Stimulated activated CD4-positive, alpha-beta T cell treated with anti-CD3 and anti-CD28 coated beads, TNF-alpha, amount 100 ng/mL, for 4 hours (primary cell): ENCODE data around the gene BICD1.

ENCODE experiments used
- DNase-seq, 3 experiments: peaks; one replicate each; pipeline ENCODE4 v3.0.0-alpha.2; 2020; ENCODE audit warnings: low read depth in 3 of 3

The BICD1 gene

GRCh38 chr12:32281098-32281497 is 174.5 kb downstream of the BICD1 start:
- DNase-seq: no peak

GRCh38 chr12:32284561-32284960 is 177.9 kb downstream of the BICD1 start:
- DNase-seq: no peak

DNA sequence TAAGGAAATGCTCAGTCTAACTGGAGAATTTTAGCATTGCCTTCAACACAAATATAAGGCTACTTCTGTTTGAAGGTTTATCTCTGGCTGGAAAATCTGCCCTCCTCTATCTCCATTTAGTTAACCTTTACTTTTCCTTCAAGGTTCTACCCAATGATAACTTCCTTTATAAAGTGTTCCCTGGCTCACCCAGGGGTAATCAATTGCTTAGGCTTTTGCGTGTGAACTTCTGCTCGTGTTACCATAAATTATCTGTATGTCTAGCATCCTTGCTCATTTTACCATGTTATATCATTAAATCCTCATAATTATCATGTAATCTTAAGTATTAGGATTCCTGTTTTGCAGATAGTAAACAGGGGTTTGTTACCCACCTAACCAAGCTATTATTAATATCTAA is 178.4 kb downstream of the BICD1 start:
- no peak for DNase-seq

DNA sequence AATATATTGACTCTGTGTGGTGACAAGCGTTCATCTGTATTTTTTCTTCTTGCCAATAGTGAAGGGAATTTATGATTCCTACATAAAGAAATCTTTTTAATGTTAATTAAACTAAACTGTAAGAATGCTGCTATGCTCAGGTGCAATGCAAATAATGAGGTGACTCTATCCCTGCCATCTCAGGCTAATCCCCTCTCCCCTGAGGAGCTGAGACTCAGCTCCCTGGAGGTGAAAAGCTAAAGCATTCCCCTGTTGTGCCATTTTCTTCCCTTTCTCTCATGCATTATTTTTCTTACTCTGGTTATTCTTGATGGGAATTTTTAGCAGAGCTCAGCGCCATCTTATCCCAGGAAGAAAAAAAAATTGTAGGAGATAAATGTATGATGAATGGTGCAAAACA is 178.8 kb downstream of the BICD1 start:
- DNase-seq: no peak

- DNase-seq: no peak
These were observed 183.8 kb downstream of the BICD1 start for GRCh38 chr12:32290411-32290810.

GRCh38 chr12:32292151-32292550 is 185.5 kb downstream of the BICD1 start:
- DNase-seq: no peak

GRCh38 chr12:32293808-32294419 is 187.3 kb downstream of the BICD1 start:
- DNase-seq: no peak

GRCh38 chr12:32296567-32296966 is 189.9 kb downstream of the BICD1 start:
- DNase-seq: no peak

DNA sequence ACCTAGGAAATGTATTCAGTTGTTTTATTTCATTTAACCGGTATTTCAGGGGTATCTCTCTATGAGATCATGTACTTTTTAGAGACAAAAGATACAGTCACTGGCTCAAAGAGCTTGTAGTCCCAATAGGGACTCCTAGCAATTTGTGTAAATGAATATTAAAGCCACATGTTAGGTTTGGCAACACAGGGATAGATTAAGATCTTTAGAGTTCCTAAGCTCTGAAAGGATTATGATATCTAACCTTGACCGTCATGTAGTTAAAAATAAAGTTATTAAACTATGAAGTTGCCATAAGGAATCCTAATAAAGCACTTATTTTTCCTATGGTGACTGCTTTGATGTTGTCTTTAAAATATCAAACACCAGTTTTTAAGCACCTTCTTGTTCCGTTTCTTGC is 192.3 kb downstream of the BICD1 start:
- no peak for DNase-seq

GRCh38 chr12:32301216-32301615 is 194.6 kb downstream of the BICD1 start:
- no peak for DNase-seq

GRCh38 chr12:32302218-32303173 is 195.8 kb downstream of the BICD1 start:
- no peak for DNase-seq

GRCh38 chr12:32303174-32303549 is 196.5 kb downstream of the BICD1 start:
- DNase-seq: no peak

GRCh38 chr12:32305163-32305562 is 198.5 kb downstream of the BICD1 start:
- no peak for DNase-seq

- no peak for DNase-seq
These were observed 200.7 kb downstream of the BICD1 start for GRCh38 chr12:32307326-32307725.

- DNase-seq: no peak
These were observed 203.4 kb downstream of the BICD1 start for GRCh38 chr12:32309811-32310736.

GRCh38 chr12:32312049-32312670 is 205.5 kb downstream of the BICD1 start:
- no peak for DNase-seq

DNA sequence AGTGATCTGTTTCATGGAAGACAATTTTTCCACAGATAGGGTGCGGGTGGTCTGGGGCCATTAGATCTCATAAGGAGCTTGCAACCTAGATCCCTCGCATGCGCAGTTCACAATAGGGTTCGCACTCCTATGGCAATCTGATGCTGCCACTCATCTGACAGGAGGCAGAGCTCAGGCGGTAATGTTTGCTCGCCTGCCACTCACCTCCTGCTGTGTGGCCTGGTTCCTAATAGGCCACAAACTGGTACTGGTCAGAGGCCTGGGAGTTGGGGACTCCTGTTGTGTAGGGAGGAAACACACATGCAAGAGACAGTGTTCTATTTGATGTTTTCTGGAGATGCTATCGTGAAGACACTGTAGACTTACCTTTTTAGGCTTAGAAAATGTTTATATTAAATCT is 215.7 kb downstream of the BICD1 start:
- no peak for DNase-seq

- no peak for DNase-seq
These were observed 224.5 kb downstream of the BICD1 start for GRCh38 chr12:32331133-32331532.

DNA sequence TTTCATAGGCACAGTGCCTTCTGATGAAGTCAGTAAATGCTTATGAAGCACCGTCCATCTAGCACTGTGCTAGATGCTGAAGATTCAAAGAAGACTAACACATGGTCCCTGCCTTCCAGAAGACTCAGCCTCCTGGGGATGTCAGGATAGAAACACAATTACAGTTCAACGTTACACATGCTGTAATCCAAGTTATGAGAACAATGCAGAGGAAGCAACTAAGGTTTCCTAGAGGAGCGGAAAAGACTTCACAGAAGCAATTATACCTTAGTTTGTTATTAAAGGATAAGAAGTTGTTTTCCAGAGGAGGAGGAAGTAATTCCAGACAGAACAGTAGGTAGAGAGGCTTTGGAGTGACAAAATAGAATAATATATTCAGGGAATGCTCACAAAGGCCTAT is 225.8 kb downstream of the BICD1 start:
- DNase-seq: no peak

DNA sequence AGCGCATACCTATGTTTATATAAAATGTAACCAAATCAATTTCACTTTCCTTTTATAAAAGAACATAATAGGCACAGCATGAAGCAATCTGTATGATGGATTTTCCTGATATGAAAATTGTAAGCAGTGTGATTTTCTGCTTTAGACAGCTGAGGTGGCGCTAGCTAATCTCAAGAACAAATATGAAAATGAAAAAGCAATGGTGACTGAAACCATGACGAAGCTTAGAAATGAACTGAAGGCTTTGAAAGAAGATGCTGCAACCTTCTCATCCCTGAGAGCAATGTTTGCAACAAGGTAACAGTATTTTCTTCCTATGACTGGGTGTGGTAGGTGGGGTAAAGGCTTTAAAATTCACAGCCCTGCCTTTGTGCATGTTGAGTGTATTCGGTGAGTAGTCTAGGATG is 227.7 kb downstream of the BICD1 start:
- no peak for DNase-seq

DNA sequence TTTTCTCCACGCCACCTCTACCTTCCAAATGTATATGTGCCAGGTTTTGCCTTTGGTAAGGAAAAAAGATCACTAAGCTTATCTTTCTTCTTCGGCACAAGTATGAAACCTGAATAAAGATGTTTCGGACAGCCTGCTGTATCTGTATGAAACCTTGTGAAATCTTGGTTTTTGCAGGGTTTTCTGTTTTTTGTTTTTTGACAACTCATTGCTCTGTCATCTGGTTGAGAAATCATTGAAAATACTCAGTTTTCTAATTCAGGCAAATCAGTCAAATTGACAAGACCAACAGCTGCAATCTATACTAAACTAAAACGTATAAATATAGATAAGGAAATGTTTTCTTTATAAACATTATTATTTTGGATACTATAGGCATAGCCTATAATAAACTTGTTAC is 229.6 kb downstream of the BICD1 start:
- DNase-seq: no peak

GRCh38 chr12:32343496-32343895 is 236.8 kb downstream of the BICD1 start:
- DNase-seq: no peak
